Calu3 (cell line): ENCODE measurements around the gene PLEKHM2. TPM values are rescaled to one million over a fixed set of nuclear protein-coding genes. Genes with fewer than 3 reads are reported as not detected.

Source experiments
- BruUV-seq: library from RNA; stranded (reverse); fragments of 400-500 nt; replicated peaks from 2 replicates; lab custom pipeline; 2021; lab: Mats Ljungman, UMichigan
- CTCF ChIA-PET: fragments of 300-600 bp; sonication (Branson Sonifier 250); formaldehyde crosslinking; loops from one replicate; lab custom pipeline; 2022; ENCODE audit warnings: antibody characterized with exemption; lab: Charles Lee
- DNase-seq: peaks from one replicate; pipeline ENCODE4 v3.0.0; 2022
- H3K27ac Mint-ChIP-seq: one replicate; pipeline ENCODE4 v1.8.0; 2022; ENCODE audit warnings: mixed read lengths; ENCODE audit not compliant: unreplicated experiment
- H3K27me3 Mint-ChIP-seq: one replicate; pipeline ENCODE4 v1.8.0; 2022; ENCODE audit warnings: mixed read lengths; ENCODE audit not compliant: unreplicated experiment
- H3K36me3 Mint-ChIP-seq: one replicate; pipeline ENCODE4 v1.8.0; 2022; ENCODE audit warnings: mild to moderate bottlenecking, moderate library complexity, mixed read lengths; ENCODE audit not compliant: insufficient read depth, unreplicated experiment
- H3K4me1 Mint-ChIP-seq: one replicate; pipeline ENCODE4 v1.8.0; 2022; ENCODE audit warnings: mild to moderate bottlenecking, low read depth, mixed read lengths; ENCODE audit not compliant: unreplicated experiment
- H3K4me3 Mint-ChIP-seq: one replicate; pipeline ENCODE4 v1.8.0; 2022; ENCODE audit warnings: mild to moderate bottlenecking, low read depth, moderate library complexity, mixed read lengths; ENCODE audit not compliant: unreplicated experiment
- H3K9me3 Mint-ChIP-seq: one replicate; pipeline ENCODE4 v1.8.0; 2022; ENCODE audit warnings: low read depth, mixed read lengths; ENCODE audit not compliant: unreplicated experiment
- intact Hi-C: fragments of 100-400 bp; cut with micrococcal nuclease; formaldehyde crosslinking; loops from one replicate; pipeline ENCODE4 v1.10.0; 2022; ENCODE audit not compliant: unreplicated experiment
- total RNA-seq: library from RNA; stranded (reverse); gene quantifications from 2 replicates; pipeline ENCODE4 v1.2.3, GENCODE V29; 2022
- TF ChIP-seq, protein P1 (sequence below): fragments of 200-600 bp; IDR thresholded peaks from one replicate; pipeline ENCODE4 v1.8.0; 2022; ENCODE audit warnings: antibody characterized with exemption; ENCODE audit not compliant: unreplicated experiment

The PLEKHM2 gene
- total RNA-seq, 1 experiment from 2014 or later, result 30.4 TPM

DNA sequence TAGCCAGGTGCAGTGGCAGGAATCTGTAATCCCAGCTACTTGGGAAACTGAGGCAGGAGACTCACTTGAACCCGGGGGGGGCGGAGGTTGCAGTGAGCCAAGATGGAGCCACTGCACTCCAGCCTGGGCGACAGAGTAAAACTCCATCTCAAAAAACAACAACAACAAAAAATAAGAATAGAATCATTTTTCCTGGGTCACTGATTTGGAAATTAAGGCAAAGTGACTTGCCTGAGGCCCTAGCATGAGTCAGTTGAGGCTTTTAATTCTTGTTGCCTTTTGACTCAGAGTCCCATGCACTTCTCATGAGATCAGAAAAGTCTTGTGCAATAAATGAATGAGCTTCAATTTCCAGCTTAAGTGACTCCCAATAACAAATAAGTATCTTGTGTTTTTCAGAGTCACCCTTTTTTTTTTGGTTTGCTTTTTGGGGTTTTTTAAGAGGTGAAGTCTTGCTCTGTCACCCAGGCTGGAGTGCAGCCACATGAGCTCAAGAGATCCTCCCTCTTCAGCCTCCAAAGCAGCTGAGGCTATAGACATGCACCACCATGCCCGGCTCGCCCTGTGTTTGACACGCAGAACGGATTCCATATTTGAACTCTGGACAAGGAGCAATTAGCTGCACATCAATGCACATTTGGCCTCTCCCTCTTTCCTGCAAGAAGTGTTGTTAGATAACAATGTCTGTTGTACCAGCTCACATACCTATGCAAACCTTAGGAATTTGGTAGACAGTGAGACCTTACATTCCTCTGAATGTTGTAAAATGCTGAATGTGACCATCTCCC lies 3.4 kb upstream of the PLEKHM2 start:
- BruUV-seq, result no TSS peak
- no peak for DNase-seq
- Mint-ChIP-seq H3K27ac (no peak overlapping the region), H3K9me3 (no peaks in the 10 kb centered on the region), H3K36me3 (peaks cover 27% of the 10 kb centered on the region), H3K4me3 (no peak overlapping the region), H3K4me1 (no peaks in the 10 kb centered on the region), H3K27me3 (no peaks in the 10 kb centered on the region)
- CTCF ChIA-PET, result no interaction called here
- TF ChIP-seq, protein P1, sequence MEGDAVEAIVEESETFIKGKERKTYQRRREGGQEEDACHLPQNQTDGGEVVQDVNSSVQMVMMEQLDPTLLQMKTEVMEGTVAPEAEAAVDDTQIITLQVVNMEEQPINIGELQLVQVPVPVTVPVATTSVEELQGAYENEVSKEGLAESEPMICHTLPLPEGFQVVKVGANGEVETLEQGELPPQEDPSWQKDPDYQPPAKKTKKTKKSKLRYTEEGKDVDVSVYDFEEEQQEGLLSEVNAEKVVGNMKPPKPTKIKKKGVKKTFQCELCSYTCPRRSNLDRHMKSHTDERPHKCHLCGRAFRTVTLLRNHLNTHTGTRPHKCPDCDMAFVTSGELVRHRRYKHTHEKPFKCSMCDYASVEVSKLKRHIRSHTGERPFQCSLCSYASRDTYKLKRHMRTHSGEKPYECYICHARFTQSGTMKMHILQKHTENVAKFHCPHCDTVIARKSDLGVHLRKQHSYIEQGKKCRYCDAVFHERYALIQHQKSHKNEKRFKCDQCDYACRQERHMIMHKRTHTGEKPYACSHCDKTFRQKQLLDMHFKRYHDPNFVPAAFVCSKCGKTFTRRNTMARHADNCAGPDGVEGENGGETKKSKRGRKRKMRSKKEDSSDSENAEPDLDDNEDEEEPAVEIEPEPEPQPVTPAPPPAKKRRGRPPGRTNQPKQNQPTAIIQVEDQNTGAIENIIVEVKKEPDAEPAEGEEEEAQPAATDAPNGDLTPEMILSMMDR, result no peak
- intact Hi-C loops, result no loop called here

DNA sequence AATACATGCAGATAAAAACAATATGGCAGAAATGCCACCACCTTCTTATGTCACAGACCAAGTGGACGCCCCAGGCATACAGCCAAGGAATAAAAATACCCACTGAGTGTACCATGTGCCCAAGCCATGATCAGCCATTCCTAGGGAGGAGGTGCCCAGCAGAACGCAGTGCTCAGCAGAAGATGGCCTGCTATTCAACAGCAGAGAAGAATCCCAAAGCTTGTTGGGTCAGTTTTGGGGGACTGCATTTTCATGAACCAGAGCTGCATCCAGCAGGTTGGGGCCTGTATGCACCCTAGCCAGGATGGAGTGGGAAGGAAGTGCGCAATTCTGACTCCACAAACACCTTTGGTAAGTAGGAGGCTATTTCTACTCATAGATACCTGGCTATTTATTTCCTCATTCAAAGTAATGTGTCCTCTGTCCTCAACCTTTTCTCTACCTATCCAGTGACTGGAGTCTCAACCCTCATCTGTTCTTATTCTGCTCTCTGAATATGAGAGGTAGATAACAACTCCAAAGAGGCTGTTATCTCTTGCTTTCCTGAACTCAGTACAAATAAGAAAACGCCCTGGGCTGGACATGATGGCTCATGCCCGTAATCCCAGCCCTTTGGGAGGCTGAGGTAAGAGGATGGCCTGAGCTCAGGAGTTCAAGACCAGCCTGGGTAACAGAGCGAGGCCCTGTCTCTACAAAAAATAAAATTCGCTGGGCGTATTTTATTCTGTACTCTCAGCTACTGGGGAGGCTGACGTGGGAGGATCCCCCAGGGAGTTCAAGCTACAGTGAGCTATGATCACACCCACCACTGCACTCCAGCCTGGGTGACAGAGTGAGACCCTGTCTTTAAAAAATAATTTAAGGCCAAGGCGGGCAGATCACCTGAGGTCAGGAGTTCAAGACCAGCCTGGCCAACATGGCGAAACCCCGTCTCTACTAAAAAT lies 2.5 kb upstream of the PLEKHM2 start:
- Mint-ChIP-seq H3K27ac (no peak overlapping the region), H3K27me3 (no peaks in the 10 kb centered on the region), H3K4me3 (peak overlapping the region; percentile 63), H3K4me1 (no peaks in the 10 kb centered on the region), H3K36me3 (peaks cover 27% of the 10 kb centered on the region), H3K9me3 (no peaks in the 10 kb centered on the region)
- CTCF ChIA-PET, result interaction anchor here (0.6 kb wide), 1 partner anchor 473 kb away, joined by 3 read pairs; no protein-coding TSS in a partner anchor
- DNase-seq, result no peak
- BruUV-seq, result no TSS peak
- TF ChIP-seq, protein P1, result no peak
- intact Hi-C loops, result no loop called here

DNA sequence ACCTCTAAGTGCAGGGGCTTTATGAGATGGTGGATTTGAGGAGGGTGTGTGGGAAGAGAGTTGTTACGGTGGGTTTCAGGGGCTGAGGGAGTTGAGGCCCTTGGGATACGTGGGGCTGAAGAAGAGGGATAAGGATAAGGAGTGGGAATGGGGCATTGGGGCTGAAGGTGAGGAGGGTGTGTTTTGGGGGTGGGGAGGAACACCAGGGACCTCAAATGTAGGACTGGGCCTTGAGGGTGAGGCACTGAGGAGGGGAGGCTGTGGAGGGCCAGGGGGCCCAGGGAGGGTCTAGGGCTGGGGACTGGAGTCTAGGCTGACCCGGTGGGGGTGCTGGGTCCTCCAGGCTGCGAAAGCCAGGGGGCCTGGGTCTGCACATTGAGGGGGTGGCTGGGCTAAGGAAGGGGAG lies 1.2 kb upstream of the PLEKHM2 start:
- no peaks in the 10 kb centered on the region for H3K4me1 Mint-ChIP-seq
- H3K27ac Mint-ChIP-seq, result peak overlapping the region; percentile 60
- TF ChIP-seq, protein P1, result no peak
- intact Hi-C loops, result no loop called here
- CTCF ChIA-PET, result no interaction called here
- peaks cover 27% of the 10 kb centered on the region for H3K36me3 Mint-ChIP-seq
- peak overlapping the region; percentile 63 for H3K4me3 Mint-ChIP-seq
- no peak for DNase-seq
- BruUV-seq, result no TSS peak
- H3K27me3 Mint-ChIP-seq, result no peaks in the 10 kb centered on the region
- H3K9me3 Mint-ChIP-seq, result no peaks in the 10 kb centered on the region

DNA sequence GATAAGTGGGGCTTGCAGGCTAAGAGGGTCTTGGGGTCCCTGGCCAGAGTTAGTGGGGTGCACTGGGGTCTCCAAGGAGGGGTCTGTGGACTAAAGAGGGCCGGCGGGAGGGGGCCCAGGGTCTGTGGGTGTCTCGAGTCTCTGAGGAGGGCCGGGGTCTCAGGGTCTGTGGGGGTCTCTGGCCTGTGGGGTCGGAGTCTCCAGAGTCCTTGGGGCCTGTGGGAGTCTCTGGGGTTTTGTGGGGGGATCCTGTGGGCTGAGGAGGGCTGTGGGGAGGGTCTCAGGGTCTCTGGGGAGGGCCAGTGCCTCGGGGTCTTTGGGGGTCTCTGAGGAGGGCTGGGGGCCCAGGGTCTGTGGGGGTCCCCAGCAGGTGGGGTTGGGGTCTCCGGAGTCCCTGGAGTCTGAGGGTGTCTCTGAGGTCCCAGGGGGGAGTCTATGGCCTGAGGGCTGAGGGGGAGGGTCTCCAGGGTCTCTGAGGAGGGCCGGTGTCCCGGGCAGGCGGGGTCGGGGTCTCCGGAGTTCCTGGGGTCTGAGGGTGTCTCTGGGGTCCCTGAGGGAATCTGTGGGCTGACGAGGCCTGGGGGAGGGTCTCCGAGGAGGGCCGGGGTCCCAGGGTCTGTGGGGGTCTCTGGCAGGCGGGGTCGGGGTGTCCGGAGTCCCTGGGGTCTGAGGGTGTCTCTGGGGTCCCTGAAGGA lies 628 bp upstream of the PLEKHM2 start:
- Mint-ChIP-seq H3K4me3 (peak overlapping the region; percentile 63), H3K9me3 (no peaks in the 10 kb centered on the region), H3K36me3 (peaks cover 27% of the 10 kb centered on the region), H3K4me1 (no peaks in the 10 kb centered on the region), H3K27me3 (no peaks in the 10 kb centered on the region), H3K27ac (peak overlapping the region; percentile 60)
- CTCF ChIA-PET, result no interaction called here
- DNase-seq, result no peak
- intact Hi-C loops, result no loop called here
- no TSS peak for BruUV-seq
- TF ChIP-seq, protein P1, result no peak
